ENCODE measurements around the gene ITPRID1. TPM values are rescaled to one million over a fixed set of nuclear protein-coding genes. Genes with fewer than 3 reads are reported as not detected.
"Not testable (repeated sequence)": the region's sequence is repeated elsewhere in the genome, so short reads cannot be mapped to it uniquely, and the experiment has no call there.

Gene ITPRID1
- total RNA-seq, 1 experiment from 2014 or later: not detected

- ChIA-PET CTCF (no interaction called here), POLR2A (no interaction called here)
- no peak for ATAC-seq
These were observed 15.2 kb downstream of the ITPRID1 start for GRCh38 chr7:31529103-31529502.

DNA sequence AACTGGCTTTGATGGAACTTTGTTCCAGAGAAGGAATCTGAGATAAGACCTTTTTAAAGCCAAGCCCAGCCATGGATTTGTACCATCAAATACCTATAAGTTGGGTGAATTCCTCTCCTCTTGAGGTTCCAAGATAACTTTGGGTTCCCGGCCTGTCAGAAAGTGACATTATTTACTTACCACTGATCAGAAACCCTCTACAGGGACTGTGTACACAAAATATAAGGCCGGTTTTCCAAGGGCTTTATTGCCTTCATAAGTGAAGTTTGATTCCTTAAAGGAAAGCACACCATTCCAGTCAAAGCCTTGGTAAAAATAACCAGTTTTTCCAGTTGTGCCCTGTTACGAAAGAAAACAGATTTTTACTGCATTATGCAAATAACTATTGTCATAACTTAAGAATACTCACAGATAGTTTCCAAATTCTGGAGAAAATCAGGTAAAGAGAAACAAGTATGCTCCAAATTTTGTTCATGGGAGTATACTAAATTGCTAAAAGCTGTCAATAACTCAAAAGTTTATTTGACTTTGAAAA, 26.8 kb downstream of the ITPRID1 start:
- H4K20me1 ChIP-seq (ENCODE audit: insufficient read depth); H3K36me3 ChIP-seq (ENCODE audit: control insufficient read depth in 1 of 2, insufficient read depth in 2 of 2, low read length in 2 of 2); H3K4me3 ChIP-seq (replicated peaks in 1 of 2; ENCODE audit: low read depth in 1 of 2, low read length in 2 of 2); CTCF ChIA-PET; H3K9ac ChIP-seq (ENCODE audit: low read length); POLR2A ChIA-PET; ATAC-seq; H3K79me2 ChIP-seq (ENCODE audit: insufficient read depth, low read length); H3K4me2 ChIP-seq (ENCODE audit: low read length); H3K27ac ChIP-seq (ENCODE audit: low read depth, low read length); H3K9me2 ChIP-seq (ENCODE audit: insufficient read depth); H3K27me3 ChIP-seq (ENCODE audit: insufficient read depth, low read length); RAD21 ChIA-PET (ENCODE audit: low non-redundant PET in 1 of 2, low total read pairs in 2 of 2, uncharacterized antibody in 2 of 2, unreplicated experiment in 2 of 2); H3K4me1 ChIP-seq (ENCODE audit: control insufficient read depth in 1 of 2, insufficient read depth in 2 of 2, low read length in 2 of 2); BruUV-seq (replicated peaks); DNase-seq (ENCODE audit: low read depth, low spot score); H2AFZ ChIP-seq (ENCODE audit: low read depth, low read length, poor library complexity, severe bottlenecking); intact Hi-C loops (cut with micrococcal nuclease); H3K9me3 ChIP-seq (ENCODE audit: control insufficient read depth in 1 of 2, insufficient read depth in 1 of 2, low read depth in 1 of 2, low read length in 2 of 2): not testable (repeated sequence)

More at GRCh38 chr7:31529103-31529502, 15.2 kb downstream of the ITPRID1 start:
- Histone ChIP-seq H3K4me1 (ENCODE audit: control insufficient read depth in 1 of 2, insufficient read depth in 2 of 2, low read length in 2 of 2) (no peaks in the 10 kb centered on the region), H3K4me2 (ENCODE audit: low read length) (no peak overlapping the region), H3K27ac (ENCODE audit: low read depth, low read length) (no peak overlapping the region), H2AFZ (ENCODE audit: low read depth, low read length, poor library complexity, severe bottlenecking) (no peak overlapping the region), H3K9ac (ENCODE audit: low read length) (no peak overlapping the region), H3K27me3 (ENCODE audit: insufficient read depth, low read length) (no peaks in the 10 kb centered on the region), H3K79me2 (ENCODE audit: insufficient read depth, low read length) (no peaks in the 10 kb centered on the region), H4K20me1 (ENCODE audit: insufficient read depth) (no peaks in the 10 kb centered on the region), H3K9me3 (ENCODE audit: control insufficient read depth in 1 of 2, insufficient read depth in 1 of 2, low read depth in 1 of 2, low read length in 2 of 2) (no peaks in the 10 kb centered on the region), H3K9me2 (ENCODE audit: insufficient read depth) (no peaks in the 10 kb centered on the region), H3K4me3 (replicated peaks in 1 of 2; ENCODE audit: low read depth in 1 of 2, low read length in 2 of 2) (no peak overlapping the region), H3K36me3 (ENCODE audit: control insufficient read depth in 1 of 2, insufficient read depth in 2 of 2, low read length in 2 of 2) (no peaks in the 10 kb centered on the region)
- TF ChIP-seq SRF (IDR thresholded peaks at IDR 0.05; ENCODE audit: low read depth) (no peak), TCF7L2 (IDR thresholded peaks at IDR 0.05; ENCODE audit: borderline replicate concordance, extremely low read depth, insufficient read depth, insufficient read length) (no peak), SP1 (IDR thresholded peaks at IDR 0.05; ENCODE audit: low read depth) (no peak), SIN3A (IDR thresholded peaks at IDR 0.05; ENCODE audit: low read depth) (no peak), ZFX (IDR thresholded peaks at IDR 0.05) (no peak)
- TF ChIP-seq, protein P1, sequence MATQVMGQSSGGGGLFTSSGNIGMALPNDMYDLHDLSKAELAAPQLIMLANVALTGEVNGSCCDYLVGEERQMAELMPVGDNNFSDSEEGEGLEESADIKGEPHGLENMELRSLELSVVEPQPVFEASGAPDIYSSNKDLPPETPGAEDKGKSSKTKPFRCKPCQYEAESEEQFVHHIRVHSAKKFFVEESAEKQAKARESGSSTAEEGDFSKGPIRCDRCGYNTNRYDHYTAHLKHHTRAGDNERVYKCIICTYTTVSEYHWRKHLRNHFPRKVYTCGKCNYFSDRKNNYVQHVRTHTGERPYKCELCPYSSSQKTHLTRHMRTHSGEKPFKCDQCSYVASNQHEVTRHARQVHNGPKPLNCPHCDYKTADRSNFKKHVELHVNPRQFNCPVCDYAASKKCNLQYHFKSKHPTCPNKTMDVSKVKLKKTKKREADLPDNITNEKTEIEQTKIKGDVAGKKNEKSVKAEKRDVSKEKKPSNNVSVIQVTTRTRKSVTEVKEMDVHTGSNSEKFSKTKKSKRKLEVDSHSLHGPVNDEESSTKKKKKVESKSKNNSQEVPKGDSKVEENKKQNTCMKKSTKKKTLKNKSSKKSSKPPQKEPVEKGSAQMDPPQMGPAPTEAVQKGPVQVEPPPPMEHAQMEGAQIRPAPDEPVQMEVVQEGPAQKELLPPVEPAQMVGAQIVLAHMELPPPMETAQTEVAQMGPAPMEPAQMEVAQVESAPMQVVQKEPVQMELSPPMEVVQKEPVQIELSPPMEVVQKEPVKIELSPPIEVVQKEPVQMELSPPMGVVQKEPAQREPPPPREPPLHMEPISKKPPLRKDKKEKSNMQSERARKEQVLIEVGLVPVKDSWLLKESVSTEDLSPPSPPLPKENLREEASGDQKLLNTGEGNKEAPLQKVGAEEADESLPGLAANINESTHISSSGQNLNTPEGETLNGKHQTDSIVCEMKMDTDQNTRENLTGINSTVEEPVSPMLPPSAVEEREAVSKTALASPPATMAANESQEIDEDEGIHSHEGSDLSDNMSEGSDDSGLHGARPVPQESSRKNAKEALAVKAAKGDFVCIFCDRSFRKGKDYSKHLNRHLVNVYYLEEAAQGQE (IDR thresholded peaks at IDR 0.05; ENCODE audit: low read depth): no peak
- no peak for DNase-seq (ENCODE audit: low read depth, low spot score)
- BruUV-seq (replicated peaks): no TSS peak
- intact Hi-C loops (cut with micrococcal nuclease): no loop called here
- RAD21 ChIA-PET (ENCODE audit: low non-redundant PET in 1 of 2, low total read pairs in 2 of 2, uncharacterized antibody in 2 of 2, unreplicated experiment in 2 of 2): no interaction called here

Measured in HCT116 (cell line).